Naive B cell (primary cell): Measurements from ENCODE around the gene PPP2R2B. TPM values are rescaled to one million over a fixed set of nuclear protein-coding genes. Genes with fewer than 3 reads are reported as not detected.

Experiments used
- ATAC-seq, 2 donors: fragments of 150-1000 bp; cut with Tn5 transposase; 2 replicates each; pipeline ENCODE4 v1.10.0; 2021; ENCODE audit warnings: low read depth in 2 of 2, mild to moderate bottlenecking in 2 of 2, moderate library complexity in 2 of 2
- DNase-seq: peaks from one replicate; pipeline ENCODE4 v3.0.0; 2022
- H3K27ac Mint-ChIP-seq, 6 donors: one replicate each; pipeline ENCODE4 v1.8.0; 2020 to 2022; ENCODE audit warnings: mild to moderate bottlenecking in 6 of 6, mixed read lengths in 6 of 6, moderate library complexity in 5 of 6, inconsistent platforms in 2 of 6
- H3K27me3 Mint-ChIP-seq, 3 donors: one replicate each; pipeline ENCODE4 v1.8.0; 2021 to 2022; ENCODE audit warnings: mixed read lengths in 3 of 3, mild to moderate bottlenecking in 1 of 3
- H3K36me3 Mint-ChIP-seq, 2 donors: one replicate each; pipeline ENCODE4 v1.8.0; 2020 to 2022; ENCODE audit warnings: mixed read lengths in 2 of 2, inconsistent platforms in 1 of 2, mild to moderate bottlenecking in 1 of 2
- H3K4me1 Mint-ChIP-seq, 3 donors: one replicate each; pipeline ENCODE4 v1.8.0; 2020 to 2022; ENCODE audit warnings: mixed read lengths in 3 of 3, inconsistent platforms in 1 of 3, mild to moderate bottlenecking in 1 of 3, moderate library complexity in 1 of 3
- H3K4me3 Mint-ChIP-seq, 8 donors: one replicate each; pipeline ENCODE4 v1.8.0; 2020 to 2022; ENCODE audit warnings: mild to moderate bottlenecking in 8 of 8, mixed read lengths in 8 of 8, moderate library complexity in 8 of 8, inconsistent platforms in 2 of 8
- H3K9me3 Mint-ChIP-seq, 7 donors: one replicate each; pipeline ENCODE4 v1.8.0; 2020 to 2022; ENCODE audit warnings: mixed read lengths in 7 of 7, mild to moderate bottlenecking in 5 of 7, inconsistent platforms in 2 of 7, moderate library complexity in 1 of 7
- polyA plus RNA-seq, 6 donors: library from polyadenylated mRNA; unstranded; fragments of 300-500 nt; fragmentation: Illumina TruSeq; gene quantifications; one replicate each; pipeline ENCODE4 v1.2.3, GENCODE V29; 2021; ENCODE audit warnings: low read depth in 6 of 6

The PPP2R2B gene
- polyA plus RNA-seq, 6 donors from 2014 or later, result not detected

DNA sequence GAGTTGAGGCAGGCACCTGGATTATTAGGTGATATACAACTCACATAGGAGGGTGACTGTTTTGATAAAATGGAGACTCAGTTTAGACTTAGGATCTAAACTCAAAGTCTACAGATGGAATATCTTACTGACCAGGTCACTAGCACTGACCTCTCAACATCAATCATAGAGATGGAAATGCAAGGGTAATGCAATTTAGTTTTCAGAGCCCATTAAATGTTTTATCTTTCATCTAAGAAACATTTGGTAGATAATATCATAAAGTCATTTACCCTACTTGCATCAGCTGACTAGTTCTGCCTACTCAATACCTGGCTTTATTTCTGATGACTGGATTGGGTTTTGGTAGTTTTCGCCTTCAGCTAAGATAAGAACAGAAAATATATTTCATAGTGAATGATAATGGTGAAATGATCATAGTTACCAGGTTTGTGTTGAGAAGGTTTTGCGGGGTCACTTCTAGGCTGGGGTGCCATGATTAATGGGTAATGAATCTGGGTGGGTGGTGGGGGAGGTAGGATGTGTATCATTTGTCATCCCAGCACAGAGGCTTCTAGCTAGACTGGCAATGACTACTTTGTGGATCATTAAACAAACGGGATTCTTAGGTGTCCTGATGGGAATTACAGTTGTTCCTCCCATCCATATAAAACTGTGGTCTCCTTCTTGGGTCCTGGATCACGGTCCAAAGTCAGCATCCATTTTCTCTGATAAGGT is 173.4 kb downstream of the PPP2R2B start:
- H3K9me3 Mint-ChIP-seq, result peaks cover 0 to 6% (median 1%) of the 10 kb centered on the region in 7 donors
- peaks cover 0 to 5% (median 0%) of the 10 kb centered on the region in 3 donors for H3K27me3 Mint-ChIP-seq
- H3K27ac Mint-ChIP-seq, result no peak overlapping the region
- DNase-seq (no peak), ATAC-seq (no peak)
- no peaks in the 10 kb centered on the region for H3K36me3 Mint-ChIP-seq
- no peaks in the 10 kb centered on the region for H3K4me1 Mint-ChIP-seq
- H3K4me3 Mint-ChIP-seq, result no peak overlapping the region

DNA sequence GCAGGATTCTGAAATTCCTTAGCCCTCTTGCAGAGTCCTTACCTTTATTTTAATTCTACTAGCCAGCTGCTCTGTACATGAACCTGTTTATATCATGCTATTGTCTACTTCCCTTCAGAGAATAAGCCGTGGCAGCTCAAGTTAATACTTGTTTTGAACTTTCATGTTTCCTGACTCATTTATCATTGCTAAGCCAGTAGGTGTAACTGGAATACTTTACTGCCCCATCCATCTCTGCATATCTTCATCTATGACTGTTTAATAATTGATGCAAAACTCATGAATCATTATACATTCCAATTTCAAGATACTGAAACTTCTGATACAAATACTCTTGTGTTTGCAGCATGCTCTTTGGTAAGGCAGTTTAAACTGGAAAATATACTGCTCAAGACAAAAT is 174.7 kb downstream of the PPP2R2B start:
- H3K36me3 Mint-ChIP-seq, result no peaks in the 10 kb centered on the region
- H3K27me3 Mint-ChIP-seq, result peaks cover 0 to 5% (median 0%) of the 10 kb centered on the region in 3 donors
- H3K27ac Mint-ChIP-seq, result no peak overlapping the region
- H3K4me1 Mint-ChIP-seq, result no peaks in the 10 kb centered on the region
- H3K4me3 Mint-ChIP-seq, result no peak overlapping the region
- ATAC-seq (no peak), DNase-seq (no peak)
- peaks cover 0 to 6% (median 1%) of the 10 kb centered on the region in 7 donors for H3K9me3 Mint-ChIP-seq

DNA sequence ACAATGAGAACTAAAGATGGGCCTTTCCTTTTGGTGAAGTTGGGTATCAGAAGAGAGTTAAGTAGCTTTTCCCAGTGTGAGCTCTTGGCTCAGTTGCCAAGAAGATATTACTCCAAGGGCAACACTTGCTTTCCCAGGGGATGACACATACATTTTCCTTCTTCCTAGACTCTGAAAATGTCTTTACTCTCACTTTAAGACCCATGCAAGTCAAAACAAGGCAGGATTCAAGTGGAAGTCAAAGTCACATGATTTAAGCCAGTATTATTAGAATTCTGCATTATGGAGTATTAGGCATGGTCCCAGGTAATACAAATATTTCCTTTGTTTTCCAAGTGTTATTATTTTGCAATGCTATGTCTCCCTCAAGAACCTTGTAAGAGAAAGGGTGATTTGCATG is 175.1 kb downstream of the PPP2R2B start:
- Mint-ChIP-seq H3K27ac (no peak overlapping the region), H3K27me3 (peaks cover 0 to 5% (median 0%) of the 10 kb centered on the region in 3 donors), H3K9me3 (peaks cover 0 to 6% (median 0%) of the 10 kb centered on the region in 7 donors), H3K36me3 (no peaks in the 10 kb centered on the region), H3K4me1 (no peaks in the 10 kb centered on the region), H3K4me3 (no peak overlapping the region)
- ATAC-seq (no peak), DNase-seq (no peak)

DNA sequence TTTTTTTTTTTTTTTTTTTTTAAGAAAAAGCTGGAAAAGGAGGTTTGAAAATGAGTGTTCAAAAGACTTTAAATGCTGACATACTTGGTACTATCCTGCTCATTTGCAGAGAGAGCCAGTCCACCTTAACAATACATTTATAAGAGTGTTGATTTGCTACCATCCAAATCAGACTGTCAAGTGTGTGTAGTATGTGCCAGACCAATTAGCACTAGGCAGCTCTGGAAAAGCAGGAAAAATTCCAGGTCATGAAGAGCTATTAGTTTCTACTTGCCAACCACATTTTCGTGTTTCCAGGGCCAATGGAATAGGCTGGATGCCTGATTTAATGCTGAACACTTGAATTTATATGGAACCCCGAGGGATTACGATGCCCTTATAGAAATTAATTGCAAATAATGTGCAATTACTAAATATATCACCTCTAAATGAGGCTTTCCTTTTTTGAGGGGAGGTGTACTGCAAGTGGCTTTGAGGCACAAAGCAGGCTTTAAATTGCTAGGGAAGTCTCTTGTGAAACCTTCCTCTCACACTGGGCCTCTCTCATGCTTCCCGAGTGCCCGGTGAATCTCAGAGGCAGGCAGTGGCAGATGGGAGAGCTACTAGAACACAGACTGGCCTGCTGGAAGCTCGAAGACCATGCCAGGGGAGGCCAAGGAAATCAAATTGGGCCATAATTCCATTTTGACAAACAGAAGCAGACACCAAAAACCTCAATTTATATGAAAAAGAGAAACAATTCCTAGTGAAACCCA is 178.7 kb downstream of the PPP2R2B start:
- Mint-ChIP-seq H3K4me1 (no peaks in the 10 kb centered on the region), H3K27ac (no peak overlapping the region), H3K9me3 (no peaks in the 10 kb centered on the region), H3K36me3 (no peaks in the 10 kb centered on the region), H3K4me3 (no peak overlapping the region), H3K27me3 (no peaks in the 10 kb centered on the region)
- ATAC-seq (no peak), DNase-seq (no peak)

DNA sequence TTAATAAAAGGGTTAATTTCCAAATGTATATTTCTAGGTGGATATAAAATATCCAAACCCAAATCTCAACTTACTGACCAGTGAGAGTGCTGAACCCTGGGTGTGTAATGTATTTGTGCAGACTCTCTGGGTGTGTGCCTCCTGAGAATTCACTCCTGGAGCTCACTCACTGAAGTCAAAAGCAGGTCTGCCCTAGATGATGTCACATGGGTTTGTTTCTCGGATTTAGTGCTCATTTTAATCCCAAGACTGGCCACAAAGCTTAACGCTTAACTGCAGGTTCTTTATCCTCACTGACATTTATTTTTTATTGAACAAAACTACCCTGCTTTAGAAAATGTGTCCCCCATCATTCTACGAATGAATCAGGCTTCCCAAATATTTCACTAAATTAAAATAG is 179.4 kb downstream of the PPP2R2B start:
- Mint-ChIP-seq H3K4me1 (no peaks in the 10 kb centered on the region), H3K27ac (no peak overlapping the region), H3K4me3 (no peak overlapping the region), H3K9me3 (no peaks in the 10 kb centered on the region), H3K27me3 (no peaks in the 10 kb centered on the region), H3K36me3 (no peaks in the 10 kb centered on the region)
- no peak for ATAC-seq
- DNase-seq, result no peak

DNA sequence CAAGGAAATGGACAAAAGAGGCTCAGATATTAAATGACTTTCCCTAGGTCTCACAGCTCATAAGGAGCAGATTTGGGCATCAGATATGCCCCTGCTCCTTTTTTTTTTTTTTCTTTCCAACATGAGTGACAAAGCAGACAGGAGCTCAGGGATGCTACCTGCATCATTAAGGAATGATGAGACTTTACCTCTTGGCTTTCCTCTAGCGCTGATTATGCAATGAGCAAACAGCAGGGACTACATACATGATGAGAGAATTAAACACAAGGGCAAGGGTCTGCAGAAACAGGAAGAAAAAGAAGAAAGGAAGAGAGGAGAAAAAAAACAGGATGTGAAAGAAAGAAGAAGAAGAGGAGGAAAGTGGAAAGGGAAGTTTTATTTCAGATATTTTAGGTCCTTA is 179.9 kb downstream of the PPP2R2B start:
- Mint-ChIP-seq H3K4me3 (no peak overlapping the region), H3K27me3 (no peaks in the 10 kb centered on the region), H3K9me3 (no peaks in the 10 kb centered on the region), H3K27ac (no peak overlapping the region), H3K4me1 (no peaks in the 10 kb centered on the region), H3K36me3 (no peaks in the 10 kb centered on the region)
- DNase-seq (no peak), ATAC-seq (no peak)

DNA sequence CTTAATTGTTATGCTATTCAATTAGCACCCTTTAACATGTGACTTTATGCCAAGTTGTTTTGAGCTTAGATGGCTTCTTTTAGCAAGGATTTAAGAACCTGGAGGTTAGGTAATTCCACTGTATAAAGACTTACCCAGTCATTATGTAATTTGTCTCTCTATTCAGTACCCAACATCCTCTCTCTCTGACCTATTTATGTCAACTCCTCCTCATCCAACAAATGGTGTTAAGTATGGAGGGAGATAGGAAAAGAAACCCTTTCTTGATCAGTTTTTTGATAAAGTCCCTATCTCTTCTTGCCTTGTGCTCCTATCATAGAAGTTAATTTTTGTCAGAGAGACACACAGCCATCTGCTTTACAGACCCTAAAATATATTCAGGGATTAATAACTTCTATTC is 181.3 kb downstream of the PPP2R2B start:
- Mint-ChIP-seq H3K27me3 (peaks cover 0 to 6% (median 0%) of the 10 kb centered on the region in 3 donors), H3K4me3 (no peak overlapping the region), H3K36me3 (no peaks in the 10 kb centered on the region), H3K27ac (no peak overlapping the region), H3K9me3 (peaks cover 0 to 2% (median 0%) of the 10 kb centered on the region in 7 donors), H3K4me1 (no peaks in the 10 kb centered on the region)
- DNase-seq (no peak), ATAC-seq (no peak)

DNA sequence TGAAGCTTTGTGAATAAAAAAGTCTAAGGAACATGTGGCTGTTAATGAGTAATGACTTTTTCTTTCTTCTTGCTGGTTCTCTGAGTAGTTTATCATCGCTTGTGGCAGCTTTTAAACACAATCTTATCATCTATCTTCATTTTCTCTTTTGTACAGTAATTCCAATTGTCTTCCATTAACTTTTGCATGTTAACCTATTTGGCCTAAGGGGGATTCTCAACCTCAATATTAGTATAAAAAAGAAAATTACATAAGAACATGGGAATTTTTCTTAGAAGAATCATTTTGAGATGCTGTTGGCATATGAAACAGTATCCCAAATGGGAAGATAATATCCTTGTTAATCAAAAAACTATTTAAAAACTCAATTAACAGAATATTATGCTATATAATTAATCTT is 182.9 kb downstream of the PPP2R2B start:
- Mint-ChIP-seq H3K4me1 (no peaks in the 10 kb centered on the region), H3K27me3 (peaks cover 0 to 6% (median 0%) of the 10 kb centered on the region in 3 donors), H3K9me3 (peaks cover 0 to 5% (median 2%) of the 10 kb centered on the region in 7 donors), H3K36me3 (no peaks in the 10 kb centered on the region), H3K4me3 (no peak overlapping the region), H3K27ac (no peak overlapping the region)
- DNase-seq (no peak), ATAC-seq (no peak)

DNA sequence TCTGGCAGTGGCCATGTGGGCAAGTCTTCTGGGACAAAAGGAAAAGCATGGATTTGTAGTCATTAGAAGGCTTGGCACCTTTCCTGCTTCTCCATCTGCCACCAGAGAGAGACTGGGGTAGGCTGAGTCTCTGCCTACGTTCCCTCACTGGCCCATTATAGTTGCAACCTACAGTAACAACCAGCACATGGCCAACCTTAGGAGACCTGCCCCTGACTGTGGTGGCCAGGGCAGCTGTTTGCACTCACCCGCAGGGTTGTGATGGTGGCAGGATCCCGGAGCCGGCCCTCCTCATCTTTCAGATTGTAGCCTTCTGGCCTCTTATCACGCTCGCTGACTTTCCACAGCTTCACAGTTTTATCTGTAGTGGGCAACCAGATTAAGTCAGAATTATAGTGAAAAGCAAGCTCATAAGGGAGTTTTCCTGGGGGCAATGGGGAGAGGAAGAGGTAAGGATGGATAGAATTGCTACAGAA is 187.6 kb downstream of the PPP2R2B start:
- H3K9me3 Mint-ChIP-seq, result peaks cover 0 to 5% (median 2%) of the 10 kb centered on the region in 7 donors
- no peaks in the 10 kb centered on the region for H3K36me3 Mint-ChIP-seq
- no peak for DNase-seq
- no peak overlapping the region for H3K4me3 Mint-ChIP-seq
- peaks cover 0 to 6% (median 4%) of the 10 kb centered on the region in 3 donors for H3K27me3 Mint-ChIP-seq
- no peak overlapping the region for H3K27ac Mint-ChIP-seq
- H3K4me1 Mint-ChIP-seq, result no peaks in the 10 kb centered on the region
- ATAC-seq, result no peak

DNA sequence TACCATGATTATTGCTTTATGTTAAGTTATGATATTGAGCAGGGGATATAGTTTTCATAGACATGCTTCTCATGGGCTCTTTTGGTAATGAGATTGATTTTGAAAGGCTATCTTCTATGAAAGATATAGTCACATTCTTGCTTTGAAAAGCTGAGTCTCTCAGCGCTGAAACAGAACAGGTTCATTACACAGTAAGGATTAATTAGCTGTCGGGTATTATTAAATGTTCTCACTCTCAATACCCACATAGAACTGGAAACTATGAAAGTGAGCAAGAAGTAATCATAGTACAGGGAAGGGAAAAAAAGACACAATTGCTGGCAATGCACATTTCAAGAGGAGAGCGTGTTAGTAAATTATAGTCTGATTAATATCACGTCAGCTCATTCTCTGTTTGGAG is 190.9 kb downstream of the PPP2R2B start:
- DNase-seq, result no peak
- ATAC-seq, result no peak
- Mint-ChIP-seq H3K4me3 (no peak overlapping the region), H3K27me3 (peaks cover 0 to 4% (median 0%) of the 10 kb centered on the region in 3 donors), H3K36me3 (no peaks in the 10 kb centered on the region), H3K4me1 (no peaks in the 10 kb centered on the region), H3K27ac (no peak overlapping the region), H3K9me3 (peaks cover 0 to 5% (median 0%) of the 10 kb centered on the region in 7 donors)

DNA sequence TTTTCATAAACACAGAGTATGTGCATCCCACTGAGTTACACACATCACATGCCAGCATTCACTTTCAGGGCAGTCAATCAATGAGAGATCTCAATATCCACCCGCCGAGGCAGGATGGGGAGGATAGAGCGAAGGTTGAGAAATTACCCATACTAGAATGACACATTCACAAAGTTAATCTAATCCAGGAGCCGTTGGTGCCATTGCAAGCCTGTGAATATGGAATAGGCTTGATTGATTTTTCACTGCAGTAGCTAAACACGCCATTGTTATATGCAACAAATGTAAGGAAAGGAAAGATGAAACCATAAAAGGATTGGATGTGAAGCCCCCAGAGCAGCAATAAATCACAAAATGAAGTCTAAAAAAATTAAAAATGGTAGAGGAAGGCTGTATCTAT is 194.7 kb downstream of the PPP2R2B start:
- no peak for ATAC-seq
- Mint-ChIP-seq H3K4me3 (no peak overlapping the region), H3K9me3 (no peaks in the 10 kb centered on the region), H3K27me3 (no peaks in the 10 kb centered on the region), H3K27ac (no peak overlapping the region), H3K36me3 (no peaks in the 10 kb centered on the region), H3K4me1 (no peaks in the 10 kb centered on the region)
- DNase-seq, result no peak

DNA sequence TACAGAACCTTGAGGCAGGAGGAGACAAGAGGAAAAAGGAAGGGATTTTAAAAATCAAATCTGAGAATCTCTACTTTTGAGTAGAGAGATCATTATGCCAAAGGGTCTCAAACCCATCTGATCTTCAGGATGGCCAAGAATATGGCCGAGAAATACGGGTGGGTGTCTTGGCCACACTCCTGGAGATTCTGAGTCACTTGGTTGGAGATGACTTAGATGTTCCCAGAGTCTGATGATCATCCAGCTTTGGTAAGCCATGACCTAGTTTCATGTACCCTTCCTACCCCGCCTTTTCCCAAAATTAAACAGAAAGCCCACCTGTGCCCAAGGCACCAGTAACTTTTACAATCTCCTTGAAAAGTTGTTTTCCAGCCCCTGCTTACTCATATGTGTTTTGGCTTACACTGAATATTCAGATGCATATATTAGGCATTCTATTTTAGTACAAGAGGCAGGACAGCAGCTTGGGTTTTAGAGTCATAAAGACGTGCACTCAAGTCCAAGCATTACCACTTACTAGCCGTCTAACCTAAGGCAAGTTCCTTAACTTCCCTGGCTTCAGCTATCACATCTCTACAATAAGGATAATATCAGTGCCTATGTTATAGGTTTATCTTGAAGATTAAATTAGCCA is 195.5 kb downstream of the PPP2R2B start:
- Mint-ChIP-seq H3K9me3 (no peaks in the 10 kb centered on the region), H3K4me3 (no peak overlapping the region), H3K27me3 (no peaks in the 10 kb centered on the region), H3K4me1 (no peaks in the 10 kb centered on the region), H3K36me3 (no peaks in the 10 kb centered on the region), H3K27ac (no peak overlapping the region)
- DNase-seq (no peak), ATAC-seq (no peak)

DNA sequence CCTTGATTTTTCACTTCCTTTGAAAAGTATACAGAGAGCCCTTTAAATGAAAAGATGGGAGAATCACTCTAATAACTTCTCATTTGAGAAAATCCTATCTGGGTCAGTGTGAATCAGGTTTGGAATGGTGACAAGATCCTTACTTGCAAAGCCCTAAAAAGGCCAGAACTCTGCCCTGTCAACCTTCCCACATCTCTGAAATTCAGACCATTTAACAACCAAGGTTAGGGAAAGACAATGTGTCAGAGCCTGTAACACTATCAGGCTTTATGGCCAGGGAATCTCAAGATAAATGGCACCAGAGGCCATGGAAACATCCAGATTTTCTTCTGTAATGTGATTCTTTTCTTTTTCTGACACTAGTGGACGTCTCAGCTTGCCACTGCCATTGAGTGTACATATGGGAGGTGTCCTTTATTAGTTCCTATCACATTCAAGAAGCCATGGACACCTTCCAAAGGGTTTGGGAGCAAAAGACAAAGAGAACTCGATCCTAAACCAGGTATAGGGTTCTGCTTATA is 196.9 kb downstream of the PPP2R2B start:
- DNase-seq, result no peak
- Mint-ChIP-seq H3K4me3 (no peak overlapping the region), H3K36me3 (no peaks in the 10 kb centered on the region), H3K9me3 (peaks cover 0 to 4% (median 0%) of the 10 kb centered on the region in 7 donors), H3K27ac (no peak overlapping the region), H3K27me3 (no peaks in the 10 kb centered on the region), H3K4me1 (no peaks in the 10 kb centered on the region)
- ATAC-seq, result no peak
